Measurements from ENCODE around the gene PNMA1.

DNA sequence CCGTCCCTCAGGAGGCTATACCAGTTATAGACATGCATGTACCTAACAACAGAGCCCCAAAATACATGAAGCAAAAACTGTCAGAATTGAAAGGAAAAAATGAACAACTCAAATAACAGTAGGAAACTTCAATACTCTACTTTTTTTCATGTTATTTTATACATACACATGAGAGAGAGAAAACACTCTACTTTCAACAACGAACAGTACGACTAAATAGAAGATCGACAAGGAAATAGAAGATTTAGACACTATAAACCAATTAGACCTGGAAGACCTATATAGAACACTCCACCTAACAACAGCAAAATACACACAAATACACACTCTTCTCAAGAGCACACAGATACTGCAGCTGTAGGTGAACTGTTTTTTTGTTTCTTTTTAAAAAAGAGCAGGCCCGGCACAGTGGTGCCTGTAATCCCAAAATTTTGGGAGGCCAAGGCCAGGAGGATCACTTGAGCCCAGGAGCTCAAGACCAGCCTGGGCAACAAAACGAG is 34.7 kb upstream of the PNMA1 start:
- no peak for TF ChIP-seq MBNL3 (CRISPR knock-in tag; conservative IDR thresholded peaks at IDR 0.05)
- no peak for TF ChIP-seq TAF1 (CRISPR knock-in tag; IDR thresholded peaks at IDR 0.05)
- no peak for TF ChIP-seq SOX5 (CRISPR knock-in tag; IDR thresholded peaks at IDR 0.05; ENCODE audit: borderline replicate concordance)
- TF ChIP-seq POLR2AphosphoS5 (IDR thresholded peaks at IDR 0.05; ENCODE audit: low read depth, low read length), result no peak
- TF ChIP-seq TMF1 (CRISPR knock-in tag; IDR thresholded peaks at IDR 0.05; ENCODE audit: low read depth), result no peak
- TF ChIP-seq MAFG (CRISPR knock-in tag; IDR thresholded peaks at IDR 0.05), result no peak
- TF ChIP-seq SKIL (CRISPR knock-in tag; IDR thresholded peaks at IDR 0.05; ENCODE audit: borderline replicate concordance), result no peak

All from HepG2 (cell line).